ENCODE data around the gene NFE2L2.

GRCh38 chr2:177243073-177243472 lies 21.5 kb downstream of the NFE2L2 start:
- TF ChIP-seq EZH2 (IDR thresholded peaks at IDR 0.05; ENCODE audit: insufficient read depth, poor library complexity, severe bottlenecking) (no peak), EZH2phosphoT487 (IDR thresholded peaks at IDR 0.05; ENCODE audit: insufficient read depth, low read depth) (no peak)
